ENCODE data around the gene SBF1. TPM values are rescaled to one million over a fixed set of nuclear protein-coding genes. Genes with fewer than 3 reads are reported as not detected.
A peak's percentile ranks its signal among the peaks of the same experiment; 100 is the strongest.

SBF1 gene
- total RNA-seq, 8 experiments from 2014 or later = 37.5 to 94.4 (median 60.3) TPM

DNA sequence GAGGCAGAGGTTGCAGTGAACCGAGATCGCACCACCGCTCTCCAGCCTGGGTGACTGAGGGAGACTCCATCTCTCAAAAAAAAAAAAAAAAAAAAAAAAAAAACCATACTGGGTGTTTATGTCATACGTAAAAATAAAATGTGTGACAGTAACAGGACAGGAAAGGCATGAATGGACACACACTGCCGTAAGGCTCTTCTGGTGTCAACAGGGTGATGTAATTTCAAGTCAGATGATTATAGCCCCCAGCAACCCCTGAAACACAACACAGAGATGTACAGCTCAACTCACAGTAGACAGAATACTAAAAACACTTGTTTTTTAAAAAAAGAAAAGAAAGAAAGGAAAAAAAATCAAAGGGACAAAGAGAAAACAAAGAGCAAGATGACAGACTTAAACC, 22.2 kb downstream of the SBF1 start:
- no peak overlapping the region for H3K4me3 ChIP-seq
- in situ Hi-C loops (cut with MboI; ENCODE audit: low pct_unique_long_range_greater_than_20kb in 2 of 9, low sequenced_read_pairs in 9 of 9, unreplicated experiment in 9 of 9) = no loop called here
- WGBS, 10 experiments = 49 to 100% (median 73%) methylated on average over 2 to 5 of the region's 5 CpGs

DNA sequence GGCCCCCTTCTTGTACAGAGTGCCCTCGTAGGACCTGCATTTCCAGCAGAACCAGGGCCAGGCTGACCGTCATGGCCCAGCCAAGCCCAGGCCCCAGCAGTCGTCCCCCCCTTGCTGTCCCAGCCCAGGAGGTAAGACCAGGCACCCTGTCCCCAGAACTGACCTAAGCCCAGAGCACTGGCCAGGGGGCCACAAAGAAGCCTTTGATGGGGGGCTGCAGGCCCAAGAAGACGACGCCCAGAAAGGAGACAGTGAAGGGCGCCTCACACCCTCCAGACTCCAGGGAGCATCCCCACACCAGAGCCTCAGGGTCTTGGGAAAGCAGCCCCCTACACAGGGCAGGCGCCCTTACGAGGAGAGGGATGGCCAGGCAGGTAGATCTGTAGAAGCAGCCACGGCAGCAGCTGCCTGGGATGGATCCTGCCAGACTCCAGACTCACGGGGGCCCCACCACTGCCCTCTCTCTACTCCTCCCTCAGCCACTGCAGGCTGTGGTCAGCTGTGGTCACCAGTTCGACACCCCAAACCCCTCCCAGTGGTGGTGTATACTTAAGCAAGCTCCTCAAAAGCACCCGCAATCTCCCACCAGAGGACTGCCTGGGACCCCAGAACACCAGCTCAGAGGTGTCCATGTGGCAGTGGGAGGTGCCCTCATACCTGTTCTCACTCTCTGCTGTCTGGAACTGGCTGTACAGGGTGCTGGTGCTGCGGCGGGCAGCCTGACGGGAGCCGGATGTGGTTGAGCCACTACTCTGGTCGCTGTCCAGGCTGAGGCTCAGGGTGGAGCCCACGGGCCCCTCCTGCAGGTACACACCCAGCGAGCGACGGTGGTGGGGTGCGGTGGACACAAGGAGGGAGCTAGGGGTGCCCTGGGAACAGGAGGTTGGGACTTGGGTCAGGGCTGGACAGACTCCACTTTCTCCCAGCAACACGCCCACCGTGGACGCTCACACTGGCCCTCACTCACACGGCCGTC, 27.0 kb downstream of the SBF1 start:
- Histone ChIP-seq H3K27ac (no peak overlapping the region), H3K4me1 (replicated peaks in 1 of 2) (peaks cover 0 to 2% of the 10 kb centered on the region in 2 donors), H3K4me3 (no peak overlapping the region)
- no peak for ATAC-seq (replicated peaks in 6 of 8)
- 46 to 100% (median 83%) methylated on average over 1 to 3 of the region's 27 CpGs; no CpG with 5 or more reads in 5 of the 10 experiments for WGBS, 10 experiments
- in situ Hi-C loops (cut with MboI; ENCODE audit: low pct_unique_long_range_greater_than_20kb in 2 of 9, low sequenced_read_pairs in 9 of 9, unreplicated experiment in 9 of 9) = no loop called here

More for the DNA sequence above, 22.2 kb downstream of the SBF1 start:
- peak in 5 of 8 experiments; percentile 91 to 95 (median 92) for ATAC-seq (replicated peaks in 6 of 8)
- H3K4me1 ChIP-seq (replicated peaks in 1 of 2) = no peaks in the 10 kb centered on the region
- peak overlapping the region; percentile 49 to 60 for H3K27ac ChIP-seq

DNA sequence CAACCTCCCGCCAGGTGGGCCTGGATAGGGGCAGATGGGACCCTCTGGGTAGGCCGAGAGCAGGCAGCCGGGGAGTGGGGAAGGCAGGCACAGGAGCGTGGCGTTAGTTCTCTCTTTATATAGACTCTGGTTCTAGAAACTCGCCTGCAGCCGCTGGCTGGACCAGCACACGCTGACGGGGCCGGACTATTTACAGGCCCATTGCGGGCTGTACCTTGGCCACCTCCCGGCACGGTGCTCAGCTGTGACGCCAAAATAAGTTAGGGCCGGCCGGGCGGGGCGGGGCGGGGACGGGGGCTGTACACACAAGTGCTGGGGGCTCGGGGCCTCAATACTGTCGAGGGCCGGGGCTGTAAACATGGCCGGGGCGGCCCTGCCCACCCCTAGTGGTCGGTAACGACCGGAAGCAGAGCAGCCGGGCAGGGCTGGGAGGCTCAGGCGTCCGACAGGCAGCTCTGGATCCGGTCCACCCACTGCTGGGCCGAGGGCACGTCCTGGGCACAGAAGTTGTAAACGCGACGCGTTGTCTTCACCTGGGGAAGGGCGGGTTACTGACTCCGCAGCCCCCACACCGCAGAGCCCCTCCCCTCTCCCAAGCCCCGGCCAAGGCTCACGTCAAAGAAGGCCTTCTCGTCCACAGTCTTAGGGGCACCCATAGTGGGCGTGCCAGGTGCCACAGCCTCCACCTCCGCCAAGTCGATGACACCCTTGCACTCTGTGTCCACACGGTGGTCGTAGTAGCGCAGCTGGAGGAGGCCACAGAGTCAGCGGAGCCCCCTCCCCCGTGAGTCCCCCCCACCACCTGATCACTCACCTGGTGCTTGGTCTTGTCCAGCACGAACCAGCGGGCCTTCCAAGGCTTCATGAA, 27.9 kb downstream of the SBF1 start:
- in situ Hi-C loops (cut with MboI; ENCODE audit: low pct_unique_long_range_greater_than_20kb in 2 of 9, low sequenced_read_pairs in 9 of 9, unreplicated experiment in 9 of 9) = no loop called here
- ATAC-seq (replicated peaks in 6 of 8) = peak in 2 of 8 experiments; percentile 7 to 8
- WGBS, 10 experiments = 100% methylated on average over 2 of the region's 54 CpGs; no CpG with 5 or more reads in 9 of the 10 experiments
- Histone ChIP-seq H3K27ac (no peak overlapping the region), H3K4me3 (no peak overlapping the region), H3K4me1 (replicated peaks in 1 of 2) (peaks cover 0 to 2% of the 10 kb centered on the region in 2 donors)

DNA sequence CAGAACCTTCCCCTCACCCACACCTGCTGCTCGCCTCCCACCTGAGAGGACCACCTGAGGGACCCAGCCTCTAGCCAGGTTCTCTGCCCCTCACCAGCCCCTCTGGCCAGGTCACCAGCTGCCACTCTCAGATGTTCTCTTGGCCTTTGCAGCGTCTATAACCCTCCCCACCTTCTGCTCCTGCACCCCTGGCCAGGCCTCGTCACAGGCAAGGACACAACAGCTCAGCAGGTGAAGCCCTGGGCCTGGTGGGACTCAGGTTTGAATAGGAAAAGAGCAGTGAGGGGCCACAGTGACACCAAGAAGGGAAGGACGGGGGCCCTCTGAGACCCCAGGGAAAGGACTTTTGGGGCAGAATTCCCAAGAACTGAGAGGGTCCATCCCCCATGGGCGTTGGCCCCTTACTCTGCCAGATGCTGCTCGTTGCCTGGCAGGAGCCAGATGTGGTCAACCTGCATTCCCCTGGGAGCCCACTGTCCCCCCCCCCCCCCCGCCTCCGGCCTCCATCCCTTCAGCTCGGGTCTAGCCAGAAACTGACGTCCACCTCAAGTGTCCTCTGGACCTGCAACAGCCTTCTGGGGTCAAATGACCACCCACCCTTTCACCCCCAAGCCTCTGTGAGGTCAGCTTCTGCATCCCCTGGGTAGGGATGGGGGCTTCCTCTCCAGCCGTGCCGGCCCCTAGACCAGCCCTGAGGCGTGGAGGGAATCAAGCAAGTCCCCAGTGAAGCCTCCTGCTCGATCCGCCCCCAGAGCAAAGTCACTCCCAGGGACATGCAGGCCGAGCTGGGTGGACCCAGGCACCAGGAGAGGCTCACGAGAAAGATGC, 28.7 kb downstream of the SBF1 start:
- no peak overlapping the region for H3K4me3 ChIP-seq
- no peak for ATAC-seq (replicated peaks in 6 of 8)
- no peak overlapping the region for H3K27ac ChIP-seq
- 40 to 100% (median 83%) methylated on average over 1 to 2 of the region's 17 CpGs; no CpG with 5 or more reads in 5 of the 10 experiments for WGBS, 10 experiments
- peaks cover 0 to 2% of the 10 kb centered on the region in 2 donors for H3K4me1 ChIP-seq (replicated peaks in 1 of 2)
- in situ Hi-C loops (cut with MboI; ENCODE audit: low pct_unique_long_range_greater_than_20kb in 2 of 9, low sequenced_read_pairs in 9 of 9, unreplicated experiment in 9 of 9) = no loop called here

DNA sequence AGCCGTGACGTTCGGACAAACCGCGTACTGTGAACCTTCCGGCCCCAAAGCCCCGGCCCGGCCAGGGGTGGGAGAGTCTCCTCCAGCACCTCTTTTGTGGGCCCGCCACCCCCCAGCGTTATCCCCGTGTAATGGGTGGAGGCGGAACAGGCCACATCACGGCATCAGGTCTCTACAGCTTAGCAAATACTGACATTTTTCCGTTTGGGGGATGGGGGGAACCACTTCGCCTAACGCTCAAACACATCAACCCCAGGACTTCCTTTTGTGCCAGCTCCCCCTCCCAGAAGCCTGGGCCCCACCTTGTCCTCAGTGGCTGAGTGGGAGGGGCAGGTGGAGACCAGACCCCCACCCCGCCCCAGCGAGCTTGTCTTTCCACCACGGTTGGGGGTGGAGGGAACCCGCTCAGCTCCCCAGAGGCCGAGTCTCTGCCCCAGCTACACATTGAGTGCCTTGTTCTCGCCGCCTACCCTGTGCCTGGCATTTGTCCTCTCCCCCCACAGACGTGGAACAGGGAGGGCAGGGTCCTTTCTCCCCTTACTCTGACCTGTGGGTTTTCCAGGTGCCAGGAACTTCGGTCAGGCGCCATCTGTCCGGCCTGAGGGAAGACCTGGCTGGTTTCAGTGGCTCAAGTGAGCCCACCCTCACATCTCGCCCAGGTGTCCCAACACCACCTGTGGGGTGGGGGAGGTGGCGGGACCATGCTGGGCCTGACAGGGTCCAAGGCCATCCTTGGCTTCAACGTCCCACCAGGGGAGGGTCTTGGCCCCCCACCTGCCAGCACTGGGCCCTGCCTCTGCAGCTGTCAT, 29.6 kb downstream of the SBF1 start:
- in situ Hi-C loops (cut with MboI; ENCODE audit: low pct_unique_long_range_greater_than_20kb in 2 of 9, low sequenced_read_pairs in 9 of 9, unreplicated experiment in 9 of 9) = no loop called here
- peak in 2 of 8 experiments; percentile 1 to 2 for ATAC-seq (replicated peaks in 6 of 8)
- Histone ChIP-seq H3K4me3 (no peak overlapping the region), H3K4me1 (replicated peaks in 1 of 2) (peaks cover 0 to 2% of the 10 kb centered on the region in 2 donors), H3K27ac (no peak overlapping the region)
- 83 to 100% (median 90%) methylated on average over 3 to 6 of the region's 30 CpGs; no CpG with 5 or more reads in 7 of the 10 experiments for WGBS, 10 experiments

DNA sequence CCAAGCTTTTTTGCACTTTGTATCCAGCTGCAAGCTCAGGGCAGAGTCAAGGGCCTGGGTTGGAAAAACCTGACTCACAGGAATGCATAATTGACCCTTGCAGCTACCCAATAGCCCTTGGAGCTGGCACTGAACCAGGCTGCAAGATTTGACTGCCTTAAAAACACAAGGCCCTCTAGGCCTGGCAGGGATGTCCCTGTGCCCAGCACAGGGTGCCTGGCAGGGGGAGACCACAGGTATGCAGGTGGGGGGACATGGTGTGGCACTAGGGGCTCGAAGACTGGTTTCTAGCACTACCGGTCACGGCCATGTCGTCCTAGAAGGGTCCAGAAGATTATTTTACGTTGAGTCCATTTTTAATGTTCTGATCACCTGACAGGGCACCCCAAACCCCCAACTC, 30.2 kb downstream of the SBF1 start:
- peak in 7 of 8 experiments; percentile 2 to 75 (median 8) for ATAC-seq (replicated peaks in 6 of 8)
- H3K27ac ChIP-seq = no peak overlapping the region
- in situ Hi-C loops (cut with MboI; ENCODE audit: low pct_unique_long_range_greater_than_20kb in 2 of 9, low sequenced_read_pairs in 9 of 9, unreplicated experiment in 9 of 9) = no loop called here
- 95% methylated on average over 3 of the region's 5 CpGs; no CpG with 5 or more reads in 9 of the 10 experiments for WGBS, 10 experiments
- no peak overlapping the region for H3K4me3 ChIP-seq
- H3K4me1 ChIP-seq (replicated peaks in 1 of 2) = peaks cover 0 to 2% of the 10 kb centered on the region in 2 donors

DNA sequence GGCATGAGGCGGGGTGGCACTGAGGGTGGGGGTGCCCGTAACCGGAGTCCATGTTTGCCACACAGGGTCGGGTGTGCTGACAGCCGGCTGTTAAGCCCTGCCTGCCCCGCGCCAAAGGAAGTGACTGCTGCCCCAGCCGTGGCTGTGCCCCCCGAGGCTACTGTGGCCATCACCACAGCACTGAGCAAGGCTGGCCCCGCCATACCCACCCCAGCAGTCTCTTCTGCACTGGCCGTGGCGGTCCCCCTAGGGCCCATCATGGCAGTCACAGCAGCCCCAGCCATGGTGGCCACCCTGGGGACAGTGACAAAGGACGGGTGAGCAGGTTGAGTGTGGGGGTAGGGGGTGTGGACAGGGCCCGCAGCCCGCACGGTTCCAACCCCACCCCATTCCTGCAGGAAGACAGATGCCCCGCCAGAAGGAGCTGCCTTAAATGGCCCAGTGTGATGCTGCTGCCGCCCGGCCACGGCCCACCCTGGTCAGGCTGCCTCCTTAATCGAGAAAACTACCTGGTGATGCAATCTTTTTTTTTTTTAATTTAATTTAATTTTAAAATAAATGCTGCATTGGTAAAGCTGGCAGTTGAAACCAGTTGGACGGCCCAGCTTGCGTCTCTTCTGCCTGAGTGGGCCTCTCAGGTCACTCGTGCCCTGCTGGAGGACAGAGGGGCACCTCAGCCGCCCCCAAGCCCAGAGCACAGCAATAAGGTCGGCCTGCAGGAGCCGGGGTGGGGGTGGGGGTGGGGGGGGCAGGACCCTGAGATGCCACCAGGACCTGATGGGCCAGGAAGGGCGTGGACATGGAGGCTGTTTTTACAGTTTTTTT, 30.8 kb downstream of the SBF1 start:
- Histone ChIP-seq H3K4me3 (no peak overlapping the region), H3K4me1 (replicated peaks in 1 of 2) (peaks cover 0 to 2% of the 10 kb centered on the region in 2 donors), H3K27ac (peak overlapping the region in 1 of 2 donors; percentile 21)
- 17 to 100% (median 70%) methylated on average over 1 to 3 of the region's 28 CpGs; no CpG with 5 or more reads in 5 of the 10 experiments for WGBS, 10 experiments
- in situ Hi-C loops (cut with MboI; ENCODE audit: low pct_unique_long_range_greater_than_20kb in 2 of 9, low sequenced_read_pairs in 9 of 9, unreplicated experiment in 9 of 9) = no loop called here
- ATAC-seq (replicated peaks in 6 of 8) = peak; percentile 2 to 61 (median 34)

DNA sequence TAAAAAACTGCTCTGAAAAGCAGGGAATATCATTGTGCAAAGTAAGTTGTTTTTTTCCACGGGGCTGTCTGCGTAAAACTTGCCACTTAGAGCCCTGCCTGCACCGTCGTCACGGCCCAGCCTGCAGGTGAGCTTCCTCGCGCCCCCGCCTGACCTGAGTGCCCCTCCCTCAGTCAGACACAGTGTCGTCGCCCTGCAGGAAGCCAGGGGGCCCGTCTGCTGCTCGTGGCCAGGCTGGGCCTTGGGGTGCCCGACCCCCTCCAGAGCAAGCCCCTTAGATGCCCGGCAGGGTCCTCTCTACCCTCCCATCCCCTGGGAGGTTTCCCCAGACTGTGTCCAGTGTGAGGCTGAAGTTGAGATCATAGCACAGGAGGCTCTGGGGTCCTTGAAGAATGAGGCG, 31.6 kb downstream of the SBF1 start:
- peaks cover 0 to 2% of the 10 kb centered on the region in 2 donors for H3K4me1 ChIP-seq (replicated peaks in 1 of 2)
- 92% methylated on average over 2 to 4 of the region's 15 CpGs; no CpG with 5 or more reads in 8 of the 10 experiments for whole genome bisulfite sequencing, 10 experiments
- ATAC-seq (replicated peaks in 6 of 8) = peak in 4 of 8 experiments; percentile 3 to 25 (median 6)
- H3K27ac ChIP-seq = no peak overlapping the region
- H3K4me3 ChIP-seq = no peak overlapping the region
- in situ Hi-C loops (cut with MboI; ENCODE audit: low pct_unique_long_range_greater_than_20kb in 2 of 9, low sequenced_read_pairs in 9 of 9, unreplicated experiment in 9 of 9) = no loop called here

DNA sequence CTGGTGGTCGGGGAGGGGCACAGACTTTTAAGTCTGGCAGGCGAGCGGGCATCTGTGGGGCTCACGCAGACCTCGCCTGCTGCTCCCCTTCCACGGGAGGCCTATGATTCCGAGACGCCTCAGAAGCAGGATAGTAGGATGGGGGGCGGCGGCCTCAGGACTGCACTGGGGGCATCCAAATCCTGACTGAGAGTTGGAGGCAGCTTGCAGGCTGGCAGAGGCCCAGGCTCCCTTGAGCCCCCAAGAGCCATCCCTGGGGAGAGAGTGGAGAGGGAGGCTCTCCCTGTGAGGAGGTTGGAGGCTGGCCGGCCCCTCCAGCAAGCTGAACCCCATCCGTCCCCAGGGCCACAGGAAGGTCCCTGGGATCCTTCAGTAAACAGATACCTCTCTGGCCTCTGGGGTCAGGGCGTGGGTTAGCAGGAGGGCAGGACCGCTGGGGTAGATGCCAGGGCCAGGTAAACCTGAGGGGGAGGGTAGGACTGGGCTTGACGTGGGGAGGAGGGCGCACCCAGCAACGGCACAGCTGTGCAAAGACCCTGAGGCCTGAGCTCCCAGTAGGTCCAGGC, 33.3 kb downstream of the SBF1 start:
- Histone ChIP-seq H3K27ac (no peak overlapping the region), H3K4me1 (replicated peaks in 1 of 2) (peaks cover 0 to 2% of the 10 kb centered on the region in 2 donors), H3K4me3 (no peak overlapping the region)
- 60 to 100% methylated on average over 1 to 2 of the region's 17 CpGs; no CpG with 5 or more reads in 8 of the 10 experiments for WGBS, 10 experiments
- no peak for ATAC-seq (replicated peaks in 6 of 8)
- in situ Hi-C loops (cut with MboI; ENCODE audit: low pct_unique_long_range_greater_than_20kb in 2 of 9, low sequenced_read_pairs in 9 of 9, unreplicated experiment in 9 of 9) = no loop called here

DNA sequence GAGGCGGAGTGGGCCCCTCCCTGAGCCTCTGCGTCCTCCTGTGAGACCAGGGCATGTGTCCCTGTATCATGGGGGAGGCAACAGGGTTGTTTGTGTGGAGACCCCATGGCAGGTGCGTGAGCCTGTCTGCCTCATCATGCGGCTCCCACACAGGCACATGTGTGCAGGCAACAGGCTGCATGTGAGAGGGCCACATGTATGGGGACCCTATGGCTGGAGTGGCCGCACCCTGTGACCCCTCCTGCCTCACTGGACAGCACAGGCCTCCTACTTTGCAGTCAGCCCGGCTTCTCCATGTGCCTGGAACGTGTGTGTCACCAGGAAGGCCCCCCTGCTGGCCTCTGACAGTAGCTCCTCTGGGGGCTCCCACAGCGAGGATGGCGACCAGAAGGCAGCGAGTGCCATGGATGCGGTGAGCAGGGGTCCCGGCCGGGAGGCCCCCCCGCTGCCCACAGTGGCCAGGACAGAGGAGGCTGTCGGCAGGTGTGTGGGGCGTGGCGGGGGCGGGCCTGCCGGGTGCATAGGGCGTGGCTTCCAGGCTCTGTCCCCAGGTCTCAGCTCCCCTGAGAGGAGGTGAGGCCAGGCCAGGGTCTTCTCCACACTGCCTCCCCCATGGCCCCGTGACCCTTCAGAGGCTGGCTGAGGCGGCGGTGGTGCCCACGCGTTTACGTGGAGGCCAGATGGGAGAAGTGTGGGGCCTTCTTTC, 34.1 kb downstream of the SBF1 start:
- Histone ChIP-seq H3K27ac (no peak overlapping the region), H3K4me3 (no peak overlapping the region), H3K4me1 (replicated peaks in 1 of 2) (peaks cover 0 to 2% of the 10 kb centered on the region in 2 donors)
- 92% methylated on average over 15 of the region's 26 CpGs; no CpG with 5 or more reads in 9 of the 10 experiments for WGBS, 10 experiments
- peak in 1 of 8 experiments; percentile 6 for ATAC-seq (replicated peaks in 6 of 8)
- in situ Hi-C loops (cut with MboI; ENCODE audit: low pct_unique_long_range_greater_than_20kb in 2 of 9, low sequenced_read_pairs in 9 of 9, unreplicated experiment in 9 of 9) = no loop called here
